Camera-type eye (tissue), 1 donor: ENCODE data around the gene DQX1. TPM values are rescaled to one million over a fixed set of nuclear protein-coding genes. Genes with fewer than 3 reads are reported as not detected.

Source experiments
- total RNA-seq: library from RNA; depleted of rRNA; stranded (reverse); fragments of >200 nt; gene quantifications from one replicate; pipeline ENCODE4 v1.2.3, GENCODE V29; 2014

Gene DQX1
- 0.55 TPM for total RNA-seq

DNA sequence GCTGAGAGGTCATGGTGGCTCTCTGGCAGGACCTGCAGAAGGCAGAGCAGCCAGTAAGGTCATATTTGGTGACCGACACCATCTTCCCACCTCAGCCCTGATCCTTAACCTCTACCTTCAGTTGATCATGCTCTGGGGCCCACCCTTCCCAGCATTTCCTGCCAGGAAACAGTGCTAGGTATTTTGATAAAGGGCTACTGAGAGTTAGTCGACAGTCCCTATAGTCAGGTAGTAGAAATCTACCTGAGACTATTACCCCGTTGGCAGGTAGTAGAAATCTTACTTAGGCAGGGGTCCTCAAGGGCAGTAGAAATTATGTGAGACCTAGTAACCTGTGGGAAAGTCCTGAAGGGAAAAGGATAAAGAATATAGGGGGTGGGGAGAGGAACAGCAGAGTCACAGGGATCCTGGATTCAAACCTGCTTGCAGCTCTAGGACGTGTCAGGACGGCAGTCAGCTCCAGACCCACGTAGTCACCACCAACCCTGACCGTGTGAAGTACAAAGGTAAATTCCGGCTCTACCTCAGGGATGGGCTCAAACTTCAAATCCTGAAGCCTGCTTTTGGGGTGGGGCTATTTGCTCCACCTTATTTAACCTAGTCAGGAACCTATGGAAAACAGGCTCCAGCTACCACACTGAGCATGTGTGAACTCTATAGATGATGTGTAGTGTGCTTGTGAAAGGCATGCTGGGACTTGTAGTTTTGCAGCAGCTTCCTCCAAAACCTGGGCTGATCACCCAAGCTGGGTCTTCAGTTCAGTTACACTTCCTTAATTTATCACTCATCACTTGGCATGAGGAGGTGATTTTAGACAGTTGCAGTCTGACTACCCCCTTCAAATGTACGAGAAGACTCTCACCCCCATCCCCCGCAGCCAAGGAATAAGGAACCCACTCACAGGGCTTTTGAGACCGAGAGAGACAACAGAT, at the start of gene DQX1:
DQX1 (minus strand) TSS at position 515 of the 932 bp plus-strand sequence; CDS start at position 13, 502 bp downstream.

DNA sequence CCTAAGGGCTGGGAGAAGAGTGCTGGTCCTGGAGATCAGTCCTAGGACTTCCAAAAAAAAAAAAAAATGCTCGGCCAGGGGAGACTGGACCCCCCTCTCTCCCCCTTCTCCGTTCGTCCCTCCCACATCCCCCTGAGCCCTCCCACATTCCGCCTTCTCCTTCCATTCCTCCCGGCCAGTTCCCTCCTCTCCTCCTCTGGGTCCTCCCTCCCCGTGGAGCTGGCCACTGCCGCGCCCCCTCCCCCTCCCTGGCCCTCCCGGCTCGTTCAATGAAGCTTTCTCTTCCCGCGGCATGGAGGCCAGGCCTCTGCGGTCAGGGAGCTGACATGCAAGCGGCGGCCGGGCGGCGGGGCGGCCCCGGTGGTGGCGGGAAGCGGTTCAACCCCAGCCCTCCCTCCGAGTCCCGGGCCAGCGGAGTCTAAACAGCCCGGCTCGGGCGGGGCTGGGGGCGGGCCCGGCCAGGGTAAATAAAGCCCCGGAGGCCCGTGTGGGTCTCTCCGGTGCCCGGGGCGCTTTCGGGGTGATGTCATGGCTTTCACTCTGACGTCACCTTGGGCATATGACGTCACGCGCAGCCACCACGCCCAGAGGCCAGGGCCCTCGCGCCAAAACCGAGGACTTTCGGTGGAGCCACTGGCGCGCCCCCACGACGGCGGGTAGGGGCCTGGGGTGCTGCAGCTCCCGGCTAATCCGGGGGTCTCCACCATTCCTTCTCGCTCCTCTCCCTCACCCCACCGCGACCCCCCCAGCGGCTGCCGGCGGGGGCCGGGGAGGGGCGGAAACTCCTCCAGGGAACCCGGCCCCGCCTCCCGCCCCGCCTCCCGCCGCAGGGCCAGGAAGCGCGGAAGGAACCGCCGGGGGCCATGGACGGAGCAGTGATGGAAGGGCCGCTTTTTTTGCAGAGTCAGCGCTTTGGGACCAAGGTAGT, 28.1 kb upstream of the DQX1 start, which contains the start of the genes DOK1 and LOXL3:
DOK1 (plus strand) TSS at position 829 of the 928 bp plus-strand sequence; CDS start at position 864, 35 bp downstream.
LOXL3 (minus strand) TSS at position 51 of the 928 bp plus-strand sequence. CDS start 1,308 bp downstream, outside the sequence.

GRCh38 chr2:74529357-74530238, 3.6 kb upstream of the DQX1 start, which contains the start of the genes AUP1 and HTRA2:
TSS of gene AUP1 (minus strand) at chr2:74529706. CDS start at chr2:74529629, 77 bp downstream.
TSS of gene HTRA2 (plus strand) at chr2:74529933. CDS start at chr2:74530007, 74 bp downstream.

DNA sequence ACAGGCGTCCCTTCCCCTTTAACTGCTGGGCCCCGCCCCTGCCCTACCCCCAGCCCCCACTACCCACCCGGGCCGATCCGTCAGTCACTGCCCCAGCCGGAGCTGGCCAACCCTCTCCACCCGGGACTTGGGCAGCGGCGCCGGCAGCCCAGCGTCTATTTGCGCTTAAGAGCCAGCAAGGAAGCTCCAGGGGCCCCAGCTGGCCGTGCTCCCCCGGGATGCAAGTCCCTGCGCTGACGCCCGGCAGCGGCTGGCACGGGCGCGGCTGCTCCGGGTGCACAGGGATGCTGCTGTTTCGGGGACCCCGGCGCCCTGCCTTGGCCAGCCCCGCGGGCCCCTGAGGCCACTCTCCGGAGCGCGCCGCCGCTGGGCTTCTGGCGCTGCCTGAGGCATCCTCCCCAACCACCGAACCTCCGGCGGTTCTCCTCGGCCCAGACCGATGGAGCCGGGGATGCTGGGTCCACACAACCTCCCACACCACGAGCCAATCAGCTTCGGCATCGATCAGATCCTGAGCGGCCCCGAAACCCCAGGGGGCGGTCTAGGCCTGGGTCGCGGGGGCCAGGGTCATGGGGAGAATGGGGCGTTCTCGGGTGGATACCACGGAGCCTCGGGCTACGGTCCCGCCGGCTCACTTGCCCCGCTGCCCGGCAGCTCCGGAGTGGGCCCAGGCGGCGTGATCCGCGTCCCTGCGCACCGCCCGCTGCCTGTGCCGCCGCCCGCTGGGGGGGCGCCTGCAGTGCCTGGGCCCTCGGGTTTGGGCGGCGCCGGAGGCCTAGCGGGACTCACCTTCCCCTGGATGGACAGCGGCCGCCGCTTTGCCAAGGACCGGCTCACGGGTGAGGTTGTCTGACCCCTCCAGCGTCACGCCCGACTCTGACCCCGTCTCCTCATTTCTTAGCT, 11.4 kb downstream of the DQX1 start, which contains the start of gene TLX2:
TLX2 (plus strand) TSS at position 83 of the 903 bp plus-strand sequence; CDS start at position 440, 357 bp downstream.

DNA sequence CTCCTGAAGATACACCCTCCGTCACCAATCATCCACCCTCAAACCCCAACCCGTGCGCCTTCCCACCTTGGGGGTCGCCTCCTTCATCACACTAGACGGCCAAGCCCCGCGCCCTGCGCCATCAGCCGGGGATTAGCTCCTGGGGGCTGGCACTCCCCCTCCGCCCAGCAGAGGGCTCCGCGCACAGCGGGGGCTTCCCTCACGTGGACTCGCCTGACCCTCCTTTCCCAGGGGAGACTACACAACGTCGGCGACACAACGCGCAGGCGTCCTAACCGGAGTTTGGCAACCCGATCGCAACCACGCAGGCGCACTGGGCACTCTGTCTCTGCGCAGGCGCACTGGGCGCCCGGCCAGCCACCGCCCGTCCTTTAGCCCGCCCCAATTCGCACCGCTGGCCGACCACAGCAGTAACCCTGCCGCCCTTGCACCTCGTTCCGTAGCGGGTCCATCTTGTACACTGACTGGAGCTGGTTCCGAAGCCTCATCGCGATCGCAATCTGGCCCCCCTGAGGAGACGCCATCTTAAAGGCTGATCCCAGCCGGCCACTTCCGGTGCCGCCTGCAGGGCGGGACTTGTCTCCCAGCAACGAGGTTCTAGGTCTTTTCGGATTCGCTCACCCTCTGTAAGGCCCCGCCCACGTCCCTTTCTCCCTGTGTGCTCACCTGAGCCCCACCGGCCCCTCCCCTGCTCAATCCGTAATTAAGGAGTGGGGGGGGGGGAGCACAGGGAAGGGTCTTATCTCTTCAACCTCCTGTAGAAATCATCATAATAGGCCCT, 18.7 kb downstream of the DQX1 start, which contains the start of gene PCGF1:
PCGF1 (minus strand) TSS at position 551 of the 781 bp plus-strand sequence; CDS start at position 524, 27 bp downstream.

GRCh38 chr2:74499267-74499939, 26.6 kb downstream of the DQX1 start, which contains the start of gene LBX2:
TSS of gene LBX2 (minus strand) at chr2:74499603. CDS start at chr2:74499537, 66 bp downstream.

DNA sequence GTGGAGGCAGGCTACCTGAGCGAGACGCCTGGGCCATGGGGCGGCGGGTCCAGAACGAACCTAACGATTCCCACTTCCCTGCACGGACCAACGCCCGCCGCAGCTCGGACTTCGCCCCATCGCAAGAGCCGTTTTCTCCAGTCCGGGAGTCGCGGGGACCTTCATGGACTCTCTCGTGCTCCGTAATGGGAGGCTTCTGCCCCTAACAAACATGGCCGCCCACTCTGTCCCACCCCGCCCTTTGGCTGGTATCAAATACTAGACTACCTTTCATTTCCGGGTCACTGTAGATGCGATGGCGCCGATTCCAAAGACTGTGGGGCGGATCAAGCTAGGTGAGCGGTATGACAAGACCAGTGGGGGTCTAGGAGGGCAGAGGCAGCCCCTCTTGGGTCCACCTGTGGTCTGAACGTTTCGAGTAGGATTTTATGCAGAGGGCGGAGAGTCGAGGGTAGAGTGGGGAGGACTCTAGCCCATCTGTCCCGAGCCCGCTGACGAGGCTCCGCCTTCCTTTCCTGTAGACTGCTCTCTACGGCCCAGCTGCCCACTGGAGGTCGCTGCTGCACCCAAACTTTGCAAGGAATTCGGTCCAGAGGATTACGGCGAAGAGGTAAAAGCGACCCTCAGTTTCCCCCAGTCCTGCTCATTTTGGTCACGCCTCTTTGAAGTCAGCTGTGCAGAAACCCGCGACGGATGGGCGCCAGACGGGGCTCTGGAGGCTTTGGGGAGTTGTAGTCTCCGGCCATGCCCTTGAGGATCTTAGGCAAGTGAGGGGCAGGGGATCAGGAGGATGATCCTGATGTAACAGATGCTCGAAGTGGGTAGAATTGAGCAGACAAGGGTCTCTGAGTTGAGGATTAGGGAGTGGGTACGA, 43.0 kb downstream of the DQX1 start, which contains the start of the genes CCDC142 and TTC31:
CCDC142 (minus strand) TSS at position 198 of the 874 bp plus-strand sequence; CDS start at position 37, 161 bp downstream.
TTC31 (plus strand) TSS at position 281 of the 874 bp plus-strand sequence; CDS start at position 296, 15 bp downstream.

GRCh38 chr2:74472086-74472944, 53.7 kb downstream of the DQX1 start, which contains the start of gene MRPL53:
TSS of gene MRPL53 (minus strand) at chr2:74472680. CDS start at chr2:74472660, 20 bp downstream.

Other genes starting within 250 kb of the DQX1 start
- 36.3 TPM for gene SLC4A5, start 182.8 kb downstream of the DQX1 start, total RNA-seq
- 129 TPM for gene DCTN1, start 145.9 kb downstream of the DQX1 start, total RNA-seq
- 3.1 TPM for gene C2orf81, start 104.6 kb downstream of the DQX1 start, total RNA-seq
- 36.8 TPM for gene WDR54, start 104.5 kb downstream of the DQX1 start, total RNA-seq
- 28.9 TPM for gene RTKN, start 84.3 kb downstream of the DQX1 start, total RNA-seq
- 83.5 TPM for gene INO80B, start 71.1 kb downstream of the DQX1 start, total RNA-seq
- 55.6 TPM for gene WBP1, start 67.8 kb downstream of the DQX1 start, total RNA-seq
- gene MOGS, start 60.8 kb downstream of the DQX1 start, total RNA-seq, result 42.8 TPM
- gene MRPL53, start 53.6 kb downstream of the DQX1 start, total RNA-seq, result 17.5 TPM
- gene CCDC142, start 43.2 kb downstream of the DQX1 start, total RNA-seq, result 36.7 TPM
- gene TTC31, start 43.1 kb downstream of the DQX1 start, total RNA-seq, result 26.7 TPM
- not detected for gene LBX2, start 26.6 kb downstream of the DQX1 start, total RNA-seq
- 13.6 TPM for gene PCGF1, start 18.5 kb downstream of the DQX1 start, total RNA-seq
- gene TLX2, start 11.8 kb downstream of the DQX1 start, total RNA-seq, result 0.93 TPM
- 75.9 TPM for gene AUP1, start 3.5 kb upstream of the DQX1 start, total RNA-seq
- gene HTRA2, start 3.7 kb upstream of the DQX1 start, total RNA-seq, result 30.6 TPM
- 22.8 TPM for gene LOXL3, start 27.7 kb upstream of the DQX1 start, total RNA-seq
- gene DOK1, start 28.5 kb upstream of the DQX1 start, total RNA-seq, result 10.0 TPM
- 0.44 TPM for gene M1AP, start 122.1 kb upstream of the DQX1 start, total RNA-seq
- 10.3 TPM for gene SEMA4F, start 128.0 kb upstream of the DQX1 start, total RNA-seq